HUES6 (cell line): ENCODE results near the gene ZNF761.
"Not testable (repeated sequence)": the region's sequence is repeated elsewhere in the genome, so short reads cannot be mapped to it uniquely, and the experiment has no call there.

Experiments
- H3K27ac ChIP-seq: 2 replicates; pipeline ENCODE4 v1.7.0; 2013; ENCODE audit warnings: low read depth, mild to moderate bottlenecking, low read length, inconsistent platforms
- H3K27me3 ChIP-seq: 2 replicates; pipeline ENCODE4 v1.6.1; 2013; ENCODE audit warnings: low read length; ENCODE audit not compliant: control insufficient read depth, insufficient read depth
- H3K36me3 ChIP-seq: 2 replicates; pipeline ENCODE4 v1.6.1; 2013; ENCODE audit warnings: low read length; ENCODE audit not compliant: control insufficient read depth, insufficient read depth
- H3K4me1 ChIP-seq: 2 replicates; pipeline ENCODE4 v1.6.1; 2013; ENCODE audit warnings: low read length; ENCODE audit not compliant: control insufficient read depth, insufficient read depth
- H3K4me3 ChIP-seq: 2 replicates; pipeline ENCODE4 v1.5.1; 2013; ENCODE audit warnings: low read depth, low read length
- H3K9ac ChIP-seq: one replicate; pipeline ENCODE4 v1.6.1; 2013; ENCODE audit warnings: mild to moderate bottlenecking, low read length
- H3K9me3 ChIP-seq: 2 replicates; pipeline ENCODE4 v1.6.1; 2013; ENCODE audit warnings: low read depth, low read length; ENCODE audit not compliant: control insufficient read depth, insufficient read depth

ZNF761 gene

DNA sequence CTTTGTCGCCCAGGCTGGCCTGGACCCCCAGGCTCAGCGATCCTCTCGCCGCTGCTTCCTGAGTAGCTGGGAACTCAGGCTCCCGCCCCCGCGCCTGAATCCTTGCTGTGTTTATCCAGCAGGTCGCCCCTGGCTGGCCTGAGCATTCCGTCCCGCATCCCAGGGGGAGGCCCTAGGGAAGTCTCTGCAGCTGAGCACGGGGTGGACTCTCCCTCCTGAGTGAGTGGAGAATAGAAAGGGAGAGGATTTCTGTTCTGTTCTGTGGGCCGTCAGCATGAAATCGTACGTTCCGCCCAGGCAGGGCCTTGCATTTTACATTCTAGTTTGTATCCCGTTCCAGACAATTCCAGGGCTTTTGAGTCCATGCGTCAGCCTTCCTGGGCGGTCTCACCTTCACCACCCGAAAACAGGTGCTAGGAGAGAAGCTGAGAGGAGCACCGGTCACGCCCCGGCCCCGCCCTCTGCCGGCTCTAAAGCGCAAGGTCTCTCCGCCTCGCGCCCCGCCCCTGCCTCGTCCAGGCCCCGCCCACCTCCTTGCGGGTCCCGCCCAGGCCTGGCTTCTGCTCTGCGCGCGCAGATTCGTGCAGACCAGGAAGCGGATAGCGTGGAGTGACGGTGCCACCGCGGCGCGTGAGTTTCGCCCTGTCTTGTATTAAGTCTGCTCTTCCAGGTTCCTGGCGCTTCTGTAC lies at the start of gene ZNF761:
Gene ZNF761, plus strand, starts transcription at position 586 of the 689 bp plus-strand sequence. CDS start 15,285 bp downstream, outside the sequence.
- H3K4me1 ChIP-seq, result peaks cover 10% of the 10 kb centered on the region
- H3K9ac ChIP-seq, result peak within 1 kb of the TSS; percentile 87
- peak within 1 kb of the TSS; percentile 63; the same call in 1 of the 2 replicates for H3K27ac ChIP-seq
- peaks cover 30% of the 10 kb centered on the region for H3K36me3 ChIP-seq
- no peaks in the 10 kb centered on the region for H3K27me3 ChIP-seq
- peak within 1 kb of the TSS; percentile 95 for H3K4me3 ChIP-seq
- H3K9me3 ChIP-seq, result no peaks in the 10 kb centered on the region; the same call in 1 of the 2 replicates

GRCh38 chr19:53388168-53388567 lies 43.6 kb upstream of the ZNF761 start:
- Histone ChIP-seq H3K27me3 (no peaks in the 10 kb centered on the region), H3K4me3 (no peak overlapping the region), H3K36me3 (peaks cover 40% of the 10 kb centered on the region), H3K9ac (no peak overlapping the region), H3K4me1 (peaks cover 6% of the 10 kb centered on the region), H3K9me3 (peaks cover 32% of the 10 kb centered on the region), H3K27ac (no peak overlapping the region)

GRCh38 chr19:53388904-53389303 lies 42.9 kb upstream of the ZNF761 start:
- no peak overlapping the region for H3K27ac ChIP-seq
- peaks cover 6% of the 10 kb centered on the region for H3K4me1 ChIP-seq
- no peak overlapping the region for H3K9ac ChIP-seq
- H3K36me3 ChIP-seq, result peaks cover 33% of the 10 kb centered on the region
- no peak overlapping the region for H3K4me3 ChIP-seq
- no peaks in the 10 kb centered on the region for H3K27me3 ChIP-seq
- peaks cover 25% of the 10 kb centered on the region for H3K9me3 ChIP-seq

GRCh38 chr19:53389571-53389970 lies 42.2 kb upstream of the ZNF761 start:
- Histone ChIP-seq H3K27me3 (no peaks in the 10 kb centered on the region), H3K36me3 (peaks cover 28% of the 10 kb centered on the region), H3K4me1 (peaks cover 8% of the 10 kb centered on the region), H3K9me3 (peaks cover 21% of the 10 kb centered on the region; the same call in 1 of the 2 replicates), H3K27ac (no peak overlapping the region), H3K4me3 (peak overlapping the region; percentile 53), H3K9ac (no peak overlapping the region)

- no peaks in the 10 kb centered on the region for H3K27me3 ChIP-seq
- H3K9me3 ChIP-seq, result peaks cover 18% of the 10 kb centered on the region; the same call in 1 of the 2 replicates
- peaks cover 24% of the 10 kb centered on the region for H3K36me3 ChIP-seq
- H3K4me1 ChIP-seq, result peaks cover 8% of the 10 kb centered on the region
- peak overlapping the region; percentile 53 for H3K4me3 ChIP-seq
- no peak overlapping the region for H3K27ac ChIP-seq
- H3K9ac ChIP-seq, result no peak overlapping the region
Observed at GRCh38 chr19:53389978-53390377, 41.8 kb upstream of the ZNF761 start.

DNA sequence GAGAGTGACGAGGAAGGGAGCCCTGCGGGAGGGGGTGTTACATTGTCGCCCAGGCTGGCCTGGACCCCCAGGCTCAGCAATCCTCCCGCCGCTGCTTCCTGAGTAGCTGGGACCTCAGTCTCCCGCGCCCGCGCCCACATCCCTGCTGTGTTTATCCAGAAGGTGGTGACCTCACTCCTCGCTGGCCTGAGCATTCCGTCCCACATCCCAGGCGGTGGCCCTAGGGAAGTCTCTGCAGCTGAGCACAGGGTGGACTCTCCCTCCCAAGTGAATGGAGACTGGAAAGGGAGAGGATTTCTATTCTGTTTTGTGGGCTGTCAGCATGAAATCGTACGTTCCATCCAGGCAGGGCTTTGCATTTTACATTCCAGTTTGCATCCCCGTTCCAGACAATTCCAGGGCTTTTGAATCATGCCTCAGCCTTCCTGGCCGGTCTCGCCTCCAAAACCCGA lies 37.2 kb upstream of the ZNF761 start:
- Histone ChIP-seq H3K27ac (no peak overlapping the region), H3K9me3 (peaks cover 3% of the 10 kb centered on the region; the same call in 1 of the 2 replicates), H3K4me1 (peaks cover 10% of the 10 kb centered on the region), H3K4me3 (peak overlapping the region; percentile 90), H3K36me3 (peaks cover 12% of the 10 kb centered on the region), H3K9ac (peak overlapping the region; percentile 56), H3K27me3 (no peaks in the 10 kb centered on the region)

GRCh38 chr19:53394974-53395839 lies 36.6 kb upstream of the ZNF761 start, which contains the start of gene ZNF765:
Gene ZNF765, plus strand, starts transcription at chr19:53395149. Its CDS starts 2,867 bp downstream, at chr19:53398016.
- Histone ChIP-seq H3K4me3 (peak within 1 kb of the TSS; percentile 90), H3K9me3 (no peaks in the 10 kb centered on the region), H3K27me3 (no peaks in the 10 kb centered on the region), H3K9ac (peak within 1 kb of the TSS; percentile 81), H3K4me1 (peaks cover 7% of the 10 kb centered on the region; the same call in 1 of the 2 replicates), H3K27ac (no peak within 1 kb of the TSS; the same call in 1 of the 2 replicates), H3K36me3 (peaks cover 19% of the 10 kb centered on the region)

GRCh38 chr19:53395840-53396524 lies 35.8 kb upstream of the ZNF761 start:
- not testable (repeated sequence) for H3K27ac ChIP-seq, H3K9me3 ChIP-seq, H3K4me1 ChIP-seq, H3K27me3 ChIP-seq
- H3K9ac ChIP-seq, result peak overlapping the region; percentile 81
- H3K36me3 ChIP-seq, result peaks cover 25% of the 10 kb centered on the region
- H3K4me3 ChIP-seq, result peak overlapping the region; percentile 90

DNA sequence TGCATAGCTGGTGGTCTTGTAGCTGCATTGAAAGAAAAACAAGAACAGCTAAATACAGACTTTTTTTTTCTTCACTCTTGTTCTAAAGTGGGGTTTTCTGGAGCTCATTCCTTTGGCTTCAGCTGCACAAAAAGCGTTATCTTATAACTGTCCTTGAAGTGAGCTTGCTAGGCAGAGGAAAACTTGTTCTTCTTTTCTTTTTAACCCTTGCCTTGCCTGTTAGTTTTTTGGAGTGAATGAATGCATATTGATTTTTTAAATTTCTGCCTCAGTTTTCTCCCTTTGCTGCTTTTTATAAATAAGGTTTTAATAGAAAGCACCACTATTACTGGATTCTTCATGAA lies 35.3 kb upstream of the ZNF761 start:
- peaks cover 7% of the 10 kb centered on the region; the same call in 1 of the 2 replicates for H3K4me1 ChIP-seq
- H3K27ac ChIP-seq, result no peak overlapping the region
- no peaks in the 10 kb centered on the region for H3K27me3 ChIP-seq
- H3K9me3 ChIP-seq, result peaks cover 2% of the 10 kb centered on the region; the same call in 1 of the 2 replicates
- H3K4me3 ChIP-seq, result peak overlapping the region; percentile 90
- no peak overlapping the region for H3K9ac ChIP-seq
- peaks cover 28% of the 10 kb centered on the region for H3K36me3 ChIP-seq

DNA sequence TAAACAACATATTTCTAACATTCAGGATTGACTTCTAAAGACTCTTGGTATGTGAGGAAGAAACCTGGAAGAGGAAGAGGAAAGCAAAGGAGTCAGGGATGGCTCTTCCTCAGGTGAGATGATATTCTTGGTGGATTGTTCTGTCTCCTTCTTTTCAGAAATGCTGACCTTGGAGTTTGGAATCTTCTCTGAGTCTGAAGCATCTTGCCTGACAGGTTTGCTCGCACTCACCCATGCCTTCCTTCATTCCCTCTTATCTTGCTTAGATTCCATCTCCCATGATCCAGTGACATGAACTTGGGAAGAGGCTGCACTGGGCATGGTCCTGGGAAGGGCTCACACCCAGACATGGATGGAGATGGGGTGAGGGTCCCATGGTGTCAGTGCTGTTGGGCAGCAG lies 33.9 kb upstream of the ZNF761 start:
- peaks cover 42% of the 10 kb centered on the region for H3K36me3 ChIP-seq
- H3K9ac ChIP-seq, H3K27me3 ChIP-seq, H3K27ac ChIP-seq, H3K4me3 ChIP-seq, H3K9me3 ChIP-seq, H3K4me1 ChIP-seq: not testable (repeated sequence)
